HG02973 (cell line): Measurements from ENCODE around the gene SWI5.
"Not testable (repeated sequence)": the region's sequence is repeated elsewhere in the genome, so short reads cannot be mapped to it uniquely, and the experiment has no call there.

Experiments
- ATAC-seq: cut with Tn5 transposase; IDR thresholded peaks from one replicate; pipeline ENCODE4 v1.9.1; 2021; ENCODE audit warnings: moderate library complexity; ENCODE audit not compliant: unreplicated experiment

The SWI5 gene

GRCh38 chr9:128276008-128276573, at the start of gene SWI5:
Gene SWI5 (plus strand): TSS chr9:128276276.
- ATAC-seq = peak; percentile 92

GRCh38 chr9:128226412-128226801, 49.7 kb upstream of the SWI5 start:
- ATAC-seq = no peak

- ATAC-seq = not testable (repeated sequence)
Measured at GRCh38 chr9:128230897-128231296, 45.2 kb upstream of the SWI5 start.

- ATAC-seq = no peak
Measured at GRCh38 chr9:128231638-128232527, 44.2 kb upstream of the SWI5 start.

GRCh38 chr9:128232528-128233428, 43.3 kb upstream of the SWI5 start:
- ATAC-seq = no peak

GRCh38 chr9:128233817-128234406, 42.2 kb upstream of the SWI5 start:
- ATAC-seq = no peak

GRCh38 chr9:128242124-128242523, 34.0 kb upstream of the SWI5 start:
- ATAC-seq = no peak

- no peak for ATAC-seq
Measured at GRCh38 chr9:128242828-128243214, 33.3 kb upstream of the SWI5 start.

GRCh38 chr9:128243215-128244018, 32.7 kb upstream of the SWI5 start:
- ATAC-seq = no peak

GRCh38 chr9:128244091-128244836, 31.8 kb upstream of the SWI5 start:
- ATAC-seq = no peak

- no peak for ATAC-seq
Measured at GRCh38 chr9:128244837-128245231, 31.2 kb upstream of the SWI5 start.

GRCh38 chr9:128245421-128246151, 30.5 kb upstream of the SWI5 start:
- no peak for ATAC-seq

- ATAC-seq = no peak
Measured at GRCh38 chr9:128246471-128246870, 29.6 kb upstream of the SWI5 start.

- ATAC-seq = no peak
Measured at GRCh38 chr9:128247226-128247803, 28.8 kb upstream of the SWI5 start.

GRCh38 chr9:128249558-128249907, 26.5 kb upstream of the SWI5 start:
- ATAC-seq = no peak

GRCh38 chr9:128249908-128250838, 25.9 kb upstream of the SWI5 start:
- ATAC-seq = peak; percentile 77
